Stomach (tissue), 4 donors: Measurements from ENCODE around the gene TNKS2.

Experiments
- CTCF ChIP-seq, 7 experiments: fragments of 450-650 bp in 4 of 7; fragments of 200-600 bp in 3 of 7; sonication (generic) in 3 of 7; IDR thresholded peaks; one replicate each; pipeline ENCODE4 v1.5.1; 2016 to 2019; ENCODE audit warnings: antibody characterized with exemption in 7 of 7, control low read depth in 2 of 7, mild to moderate bottlenecking in 1 of 7
- POLR2AphosphoS5 ChIP-seq, 3 donors: sonication (generic); formaldehyde crosslinking; IDR thresholded peaks; one replicate each; pipeline ENCODE4 v1.6.1; 2016; ENCODE audit warnings: antibody characterized with exemption in 3 of 3

GRCh38 chr10:91901784-91902677, 103.8 kb downstream of the TNKS2 start:
- peak in 2 of 3 donors; percentile 63 to 69 for TF ChIP-seq POLR2AphosphoS5 (IDR thresholded peaks at IDR 0.05)
- no peak for TF ChIP-seq CTCF (IDR thresholded peaks at IDR 0.05)
